GM12878 (cell line): Measurements from ENCODE around the gene CEBPE. TPM values are rescaled to one million over a fixed set of nuclear protein-coding genes. Genes with fewer than 3 reads are reported as not detected.

Experiments used
- BCL11A ChIP-seq: IDR thresholded peaks from 2 replicates; pipeline ENCODE4 v1.6.1; 2011; ENCODE audit warnings: low read depth, low read length
- CTCF ChIP-seq, 3 experiments: IDR thresholded peaks in 2 of 3; conservative IDR thresholded peaks in 1 of 3; 2 replicates each; pipeline ENCODE4 v1.5.1; 2011; ENCODE audit warnings: low read depth in 3 of 3, low read length in 3 of 3, mild to moderate bottlenecking in 3 of 3, control low read depth in 2 of 3, moderate library complexity in 2 of 3, inconsistent platforms in 1 of 3, mixed read lengths in 1 of 3; ENCODE audit not compliant: control insufficient read depth in 2 of 3, insufficient read depth in 1 of 3; ENCODE audit errors: extremely low read depth in 1 of 3
- CUX1 ChIP-seq: IDR thresholded peaks from 2 replicates; pipeline ENCODE4 v1.6.1; 2012; ENCODE audit warnings: improper control_type of control experiment, low read depth, low read length; ENCODE audit not compliant: insufficient replicate concordance
- E4F1 ChIP-seq: fragments of 450-650 bp; IDR thresholded peaks from 2 replicates; pipeline ENCODE4 v1.6.1; 2018; ENCODE audit warnings: borderline replicate concordance, mild to moderate bottlenecking; ENCODE audit not compliant: partially characterized antibody
- ELK1 ChIP-seq: IDR thresholded peaks from 2 replicates; pipeline ENCODE4 v1.6.1; 2012; ENCODE audit warnings: low read depth, low read length, improper control_type of control experiment
- HDGF ChIP-seq: fragments of 450-650 bp; IDR thresholded peaks from 2 replicates; pipeline ENCODE4 v1.6.1; 2016; ENCODE audit warnings: antibody characterized with exemption
- HSF1 ChIP-seq: fragments of 150-350 bp; IDR thresholded peaks from 2 replicates; pipeline ENCODE4 v1.6.1; 2014; ENCODE audit warnings: mild to moderate bottlenecking, low read depth, low read length
- MEF2B ChIP-seq: fragments of 450-650 bp; IDR thresholded peaks from 2 replicates; pipeline ENCODE4 v1.6.1; 2018; ENCODE audit warnings: mild to moderate bottlenecking, moderate library complexity; ENCODE audit not compliant: partially characterized antibody, poor library complexity, severe bottlenecking
- NBN ChIP-seq: fragments of 450-650 bp; IDR thresholded peaks from 2 replicates; pipeline ENCODE4 v1.6.1; 2016
- NR2C1 ChIP-seq: fragments of 450-650 bp; IDR thresholded peaks from 2 replicates; pipeline ENCODE4 v1.6.1; 2017; ENCODE audit warnings: antibody characterized with exemption, mild to moderate bottlenecking, moderate library complexity
- SIN3A ChIP-seq: IDR thresholded peaks from 2 replicates; pipeline ENCODE4 v1.6.1; 2012; ENCODE audit warnings: low read depth, low read length, improper control_type of control experiment
- SMAD5 ChIP-seq: IDR thresholded peaks from 2 replicates; pipeline ENCODE4 v1.6.1; 2016; ENCODE audit warnings: antibody characterized with exemption, low read depth
- SMARCA5 ChIP-seq: fragments of 450-650 bp; IDR thresholded peaks from 2 replicates; pipeline ENCODE4 v1.6.1; 2017; ENCODE audit warnings: mild to moderate bottlenecking
- SP1 ChIP-seq: IDR thresholded peaks from one replicate; pipeline ENCODE4 v1.6.1; 2011; ENCODE audit warnings: low read depth, low read length
- SREBF2 ChIP-seq: IDR thresholded peaks from 2 replicates; pipeline ENCODE4 v1.6.1; 2012; ENCODE audit warnings: mild to moderate bottlenecking, low read length
- SUPT20H ChIP-seq: IDR thresholded peaks from 2 replicates; pipeline ENCODE4 v1.6.1; 2011; ENCODE audit warnings: low read depth, mild to moderate bottlenecking, low read length, moderate library complexity, borderline replicate concordance; ENCODE audit not compliant: control insufficient read depth
- WRNIP1 ChIP-seq: IDR thresholded peaks from 2 replicates; pipeline ENCODE4 v1.6.1; 2011; ENCODE audit warnings: low read depth, low read length, improper control_type of control experiment, borderline replicate concordance
- ZBED1 ChIP-seq: IDR thresholded peaks from 2 replicates; pipeline ENCODE4 v1.6.1; 2016; ENCODE audit warnings: borderline replicate concordance
- polyA plus RNA-seq, 11 experiments: library from polyadenylated mRNA; depleted of rRNA in 4 of 11; unstranded in 6 of 11; stranded (reverse) in 5 of 11; fragments of >200 nt; fragmentation: Nextera tagmentation in 4 of 11; fragmentation: Illumina TruSeq in 1 of 11; extraction: Ambion mirVana in 4 of 11; extraction: Trizol in 1 of 11; gene quantifications; 1 replicate in 1 of 11; 2 replicates in 10 of 11; pipeline versions ENCODE4 v1.2.1 to v1.2.3, GENCODE V29; 2011 to 2016; ENCODE audit warnings: inconsistent platforms in 2 of 11, missing spikeins in 2 of 11, low read depth in 1 of 11
- total RNA-seq, 4 experiments: library from RNA; depleted of rRNA in 3 of 4; stranded (reverse); fragments of >200 nt in 3 of 4; fragmentation: Illumina TruSeq in 1 of 4; extraction: Trizol in 1 of 4; gene quantifications; 2 replicates each; pipeline versions ENCODE4 v1.2.1 to v1.2.3, GENCODE V29; 2013 to 2021

Gene CEBPE
- total and polyA plus RNA-seq, 10 of the 15 experiments (the other 5 are each of a cell fraction or from before 2014, with no cell fraction given): 0.09 to 0.45 (median 0.24) TPM; not detected in 7

GRCh38 chr14:23120541-23121251, 1.6 kb upstream of the CEBPE start (continued):
- TF ChIP-seq E4F1 (no peak), SIN3A (no peak), CUX1 (no peak), NBN (peak; percentile 47; the same call in 1 of the 2 replicates), NR2C1 (no peak), SP1 (no peak), WRNIP1 (0 out of 2 replicates have a peak, but pooled peaks have one; percentile 76), HSF1 (no peak), SREBF2 (no peak), SMARCA5 (peak; percentile 93; the same call in 1 of the 2 replicates), HDGF (no peak), ZBED1 (no peak), ELK1 (no peak), SUPT20H (no peak), MEF2B (no peak), SMAD5 (no peak), CTCF (IDR thresholded peaks at IDR 0.05 in 2 of 3, conservative IDR thresholded peaks at IDR 0.05 in 1 of 3; ENCODE audit: control insufficient read depth in 2 of 3, extremely low read depth in 1 of 3, insufficient read depth in 1 of 3, low read depth in 3 of 3, low read length in 3 of 3) (peak; percentile 100; a peak in 5 of 6 replicates), BCL11A (no peak)
